ENCODE results near the gene FBLN7.
"Not testable (repeated sequence)": the region's sequence is repeated elsewhere in the genome, so short reads cannot be mapped to it uniquely, and the experiment has no call there.

DNA sequence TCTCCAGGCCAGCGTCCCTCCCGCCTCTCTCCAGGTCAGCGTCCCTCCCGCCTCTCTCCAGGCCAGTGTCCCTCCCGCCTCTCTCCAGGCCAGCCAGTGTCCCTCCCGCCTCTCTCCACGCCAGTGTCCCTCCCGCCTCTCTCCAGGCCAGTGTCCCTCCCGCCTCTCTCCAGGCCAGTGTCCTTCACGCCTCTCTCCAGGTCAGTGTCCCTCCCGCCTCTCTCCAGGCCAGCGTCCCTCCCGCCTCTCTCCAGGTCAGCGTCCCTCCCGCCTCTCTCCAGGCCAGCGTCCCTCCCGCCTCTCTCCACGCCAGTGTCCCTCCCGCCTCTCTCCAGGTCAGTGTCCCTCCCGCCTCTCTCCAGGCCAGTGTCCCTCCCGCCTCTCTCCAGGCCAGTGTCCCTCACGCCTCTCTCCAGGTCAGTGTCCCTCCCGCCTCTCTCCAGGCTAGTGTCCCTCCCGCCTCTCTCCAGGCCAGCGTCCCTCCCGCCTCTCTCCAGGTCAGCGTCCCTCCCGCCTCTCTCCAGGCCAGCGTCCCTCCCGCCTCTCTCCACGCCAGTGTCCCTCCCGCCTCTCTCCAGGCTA is 939 bp downstream of the FBLN7 start:
- TF ChIP-seq, protein P1, sequence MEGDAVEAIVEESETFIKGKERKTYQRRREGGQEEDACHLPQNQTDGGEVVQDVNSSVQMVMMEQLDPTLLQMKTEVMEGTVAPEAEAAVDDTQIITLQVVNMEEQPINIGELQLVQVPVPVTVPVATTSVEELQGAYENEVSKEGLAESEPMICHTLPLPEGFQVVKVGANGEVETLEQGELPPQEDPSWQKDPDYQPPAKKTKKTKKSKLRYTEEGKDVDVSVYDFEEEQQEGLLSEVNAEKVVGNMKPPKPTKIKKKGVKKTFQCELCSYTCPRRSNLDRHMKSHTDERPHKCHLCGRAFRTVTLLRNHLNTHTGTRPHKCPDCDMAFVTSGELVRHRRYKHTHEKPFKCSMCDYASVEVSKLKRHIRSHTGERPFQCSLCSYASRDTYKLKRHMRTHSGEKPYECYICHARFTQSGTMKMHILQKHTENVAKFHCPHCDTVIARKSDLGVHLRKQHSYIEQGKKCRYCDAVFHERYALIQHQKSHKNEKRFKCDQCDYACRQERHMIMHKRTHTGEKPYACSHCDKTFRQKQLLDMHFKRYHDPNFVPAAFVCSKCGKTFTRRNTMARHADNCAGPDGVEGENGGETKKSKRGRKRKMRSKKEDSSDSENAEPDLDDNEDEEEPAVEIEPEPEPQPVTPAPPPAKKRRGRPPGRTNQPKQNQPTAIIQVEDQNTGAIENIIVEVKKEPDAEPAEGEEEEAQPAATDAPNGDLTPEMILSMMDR (conservative IDR thresholded peaks at IDR 0.05; ENCODE audit: low read length), result not testable (repeated sequence)
- TF ChIP-seq EZH2phosphoT487 (IDR thresholded peaks at IDR 0.05; ENCODE audit: borderline replicate concordance, low read depth, low read length), result not testable (repeated sequence)
